SK-N-MC (cell line): Measurements from ENCODE around the gene TMEM132E.

Experiments
- DNase-seq: peaks from one replicate; pipeline ENCODE4 v3.0.0-alpha.2; 2011; ENCODE audit warnings: low read depth, low spot score
- H3K27ac ChIP-seq: fragments of 200-600 bp; sonication (generic); 2 replicates; pipeline ENCODE4 v1.5.1; 2016; ENCODE audit warnings: mixed run types
- H3K36me3 ChIP-seq: fragments of 200-600 bp; sonication (generic); 2 replicates; pipeline ENCODE4 v1.6.1; 2017; ENCODE audit warnings: antibody characterized with exemption, low read length, mixed read lengths; ENCODE audit not compliant: insufficient read depth
- H3K4me3 ChIP-seq: fragments of 200-600 bp; sonication (generic); 2 replicates; pipeline ENCODE4 v1.5.1; 2016
- H3K9ac ChIP-seq: fragments of 200-600 bp; sonication (generic); 2 replicates; pipeline ENCODE4 v1.8.0; 2017; ENCODE audit warnings: mixed run types, mixed read lengths; ENCODE audit not compliant: insufficient read length
- H3K9me3 ChIP-seq: fragments of 200-600 bp; sonication (generic); 2 replicates; pipeline ENCODE4 v1.6.1; 2017; ENCODE audit warnings: low read depth, mild to moderate bottlenecking, antibody characterized with exemption, low read length, moderate library complexity, mixed read lengths
- EZH2 ChIP-seq: fragments of 200-600 bp; sonication (generic); IDR thresholded peaks from one replicate; pipeline ENCODE4 v1.6.1; 2017; ENCODE audit warnings: antibody characterized with exemption
- FOXP2 ChIP-seq: optimal IDR thresholded peaks from 2 replicates; pipeline ENCODE3; 2011; ENCODE audit warnings: mild to moderate bottlenecking, moderate library complexity; ENCODE audit not compliant: insufficient read depth; ENCODE audit errors: extremely low read length, control extremely low read depth
- POLR2AphosphoS5 ChIP-seq: IDR thresholded peaks from 2 replicates; pipeline ENCODE4 v1.6.1; 2012; ENCODE audit warnings: mild to moderate bottlenecking, low read depth, low read length, borderline replicate concordance

Gene TMEM132E

GRCh38 chr17:34619687-34620217, 40.4 kb downstream of the TMEM132E start:
- Histone ChIP-seq H3K36me3 (no peaks in the 10 kb centered on the region), H3K4me3 (no peak overlapping the region), H3K9ac (no peak overlapping the region), H3K9me3 (no peaks in the 10 kb centered on the region), H3K27ac (no peak overlapping the region)
- no peak for TF ChIP-seq FOXP2
- no peak for TF ChIP-seq EZH2
- no peak for TF ChIP-seq POLR2AphosphoS5
- no peak for DNase-seq

- Histone ChIP-seq H3K4me3 (no peak overlapping the region), H3K9ac (no peak overlapping the region), H3K36me3 (no peaks in the 10 kb centered on the region), H3K27ac (no peak overlapping the region), H3K9me3 (no peaks in the 10 kb centered on the region)
- no peak for DNase-seq
- TF ChIP-seq FOXP2, result no peak
- no peak for TF ChIP-seq EZH2
- no peak for TF ChIP-seq POLR2AphosphoS5
Observed at GRCh38 chr17:34620458-34620857, 41.1 kb downstream of the TMEM132E start.

DNA sequence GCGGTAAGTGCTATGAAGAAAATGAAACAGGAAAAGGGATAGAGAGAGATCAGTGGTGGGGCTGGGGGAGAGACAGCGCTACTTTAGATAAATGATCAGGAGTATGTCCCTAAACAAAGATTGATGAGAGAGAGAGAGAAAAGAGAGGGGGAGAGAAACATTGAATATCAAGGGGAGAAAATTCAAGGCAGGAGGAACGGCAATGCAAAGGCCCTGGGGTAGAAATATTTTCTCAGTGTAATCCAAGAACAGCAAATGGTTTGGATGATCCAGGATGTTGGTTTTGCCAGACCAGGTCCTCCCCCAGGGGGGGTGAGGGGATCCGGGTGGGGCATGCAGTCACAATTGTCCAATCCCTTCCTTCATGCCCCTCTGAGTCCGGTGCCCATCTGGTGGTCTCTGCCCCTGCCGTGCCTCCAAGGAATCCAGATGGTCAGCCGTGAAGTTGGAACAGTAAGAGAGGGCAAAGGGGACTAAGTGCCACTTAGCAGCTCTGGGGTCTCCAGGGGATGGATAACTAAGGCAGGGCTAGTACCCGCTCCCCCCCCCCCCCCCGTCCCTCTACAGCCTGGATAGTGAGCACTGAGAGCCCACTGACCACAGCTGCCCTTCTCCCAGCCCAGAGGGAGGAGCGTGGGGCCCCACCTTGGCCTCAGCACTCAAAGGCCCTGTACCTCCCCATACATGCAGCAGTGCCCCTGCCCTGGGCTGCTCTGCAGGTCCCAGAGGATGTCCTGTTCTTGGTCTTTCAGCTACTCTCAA, 43.7 kb downstream of the TMEM132E start:
- Histone ChIP-seq H3K36me3 (no peaks in the 10 kb centered on the region), H3K9me3 (no peaks in the 10 kb centered on the region), H3K4me3 (no peak overlapping the region), H3K27ac (no peak overlapping the region), H3K9ac (no peak overlapping the region)
- TF ChIP-seq FOXP2 (no peak), EZH2 (no peak), POLR2AphosphoS5 (no peak)
- DNase-seq, result no peak

- H3K4me3 ChIP-seq, result no peak overlapping the region
- no peaks in the 10 kb centered on the region for H3K9me3 ChIP-seq
- no peak overlapping the region for H3K9ac ChIP-seq
- no peak for TF ChIP-seq EZH2
- TF ChIP-seq FOXP2, result no peak
- TF ChIP-seq POLR2AphosphoS5, result no peak
- no peak for DNase-seq
- H3K27ac ChIP-seq, result no peak overlapping the region
- no peaks in the 10 kb centered on the region for H3K36me3 ChIP-seq
Observed at GRCh38 chr17:34623856-34624766, 44.7 kb downstream of the TMEM132E start.

- Histone ChIP-seq H3K9me3 (no peaks in the 10 kb centered on the region), H3K27ac (no peak overlapping the region), H3K4me3 (no peak overlapping the region), H3K9ac (no peak overlapping the region), H3K36me3 (no peaks in the 10 kb centered on the region)
- DNase-seq, result no peak
- TF ChIP-seq FOXP2 (no peak), EZH2 (no peak), POLR2AphosphoS5 (no peak)
Observed at GRCh38 chr17:34624767-34625383, 45.5 kb downstream of the TMEM132E start.

GRCh38 chr17:34626121-34626681, 46.8 kb downstream of the TMEM132E start:
- TF ChIP-seq EZH2, result no peak
- TF ChIP-seq FOXP2, result no peak
- no peak for TF ChIP-seq POLR2AphosphoS5
- no peak overlapping the region for H3K4me3 ChIP-seq
- H3K9me3 ChIP-seq, result no peaks in the 10 kb centered on the region
- no peak overlapping the region for H3K27ac ChIP-seq
- H3K36me3 ChIP-seq, result no peaks in the 10 kb centered on the region
- H3K9ac ChIP-seq, result no peak overlapping the region
- DNase-seq, result no peak

DNA sequence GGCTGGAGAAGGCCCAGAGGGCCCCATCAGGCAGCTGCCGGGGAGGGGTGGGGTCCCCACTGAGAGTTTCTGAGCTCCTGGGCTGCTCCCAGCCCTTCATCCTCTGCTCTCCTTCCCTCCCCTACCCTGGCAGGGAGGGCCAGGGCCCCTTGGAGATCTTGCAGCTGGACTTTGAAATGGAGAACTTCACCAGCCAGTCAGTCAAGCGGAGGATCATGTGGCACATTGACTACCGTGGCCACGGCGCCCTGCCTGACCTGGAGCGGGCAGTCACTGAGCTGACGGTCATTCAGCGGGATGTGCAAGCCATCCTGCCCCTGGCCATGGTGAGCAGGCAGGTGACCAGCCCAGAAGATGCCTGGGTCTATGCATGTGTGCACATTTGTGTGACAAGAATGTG, 49.5 kb downstream of the TMEM132E start:
- no peak overlapping the region for H3K9ac ChIP-seq
- no peak overlapping the region for H3K4me3 ChIP-seq
- H3K36me3 ChIP-seq, result no peaks in the 10 kb centered on the region
- TF ChIP-seq EZH2 (no peak), POLR2AphosphoS5 (no peak), FOXP2 (no peak)
- no peak overlapping the region for H3K27ac ChIP-seq
- no peak for DNase-seq
- no peaks in the 10 kb centered on the region for H3K9me3 ChIP-seq

DNA sequence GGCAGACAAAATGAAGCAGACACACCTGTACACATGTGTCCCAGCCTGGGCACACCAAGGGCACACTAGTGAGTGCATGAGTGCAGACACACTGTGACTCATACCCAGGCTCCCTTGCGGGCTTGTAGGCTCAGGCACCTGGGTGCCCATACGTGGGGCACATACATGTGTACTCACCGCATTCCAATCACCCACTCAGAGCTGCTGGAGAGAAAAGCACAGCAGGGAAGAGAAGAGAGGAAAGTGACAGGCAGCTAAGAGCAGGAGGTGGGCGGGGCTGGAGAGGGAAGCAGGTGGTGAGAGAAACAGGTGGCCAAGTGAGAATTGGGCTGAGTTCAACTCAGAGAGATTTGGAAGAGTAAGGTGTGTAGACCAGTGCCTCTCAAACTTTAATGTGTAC, 54.0 kb downstream of the TMEM132E start:
- Histone ChIP-seq H3K4me3 (no peak overlapping the region), H3K36me3 (no peaks in the 10 kb centered on the region), H3K27ac (no peak overlapping the region), H3K9ac (no peak overlapping the region), H3K9me3 (no peaks in the 10 kb centered on the region)
- no peak for DNase-seq
- no peak for TF ChIP-seq FOXP2
- no peak for TF ChIP-seq POLR2AphosphoS5
- no peak for TF ChIP-seq EZH2

- Histone ChIP-seq H3K9me3 (no peaks in the 10 kb centered on the region), H3K36me3 (no peaks in the 10 kb centered on the region), H3K9ac (no peak overlapping the region), H3K4me3 (no peak overlapping the region), H3K27ac (no peak overlapping the region)
- no peak for DNase-seq
- TF ChIP-seq POLR2AphosphoS5 (no peak), EZH2 (no peak)
Observed at GRCh38 chr17:34633760-34634159, 54.4 kb downstream of the TMEM132E start.
